HG02852 (cell line): Measurements from ENCODE around the gene STX1B.
"Not testable (repeated sequence)": the region's sequence is repeated elsewhere in the genome, so short reads cannot be mapped to it uniquely, and the experiment has no call there.

Experiments
- ATAC-seq: cut with Tn5 transposase; IDR thresholded peaks from one replicate; pipeline ENCODE4 v1.9.1; 2021; ENCODE audit warnings: mild to moderate bottlenecking, moderate library complexity; ENCODE audit not compliant: unreplicated experiment

Gene STX1B

GRCh38 chr16:31016018-31016417 is 5.6 kb upstream of the STX1B start:
- ATAC-seq: no peak

- not testable (repeated sequence) for ATAC-seq
Observed at GRCh38 chr16:31013292-31013691, 2.9 kb upstream of the STX1B start.

GRCh38 chr16:31011815-31012214 is 1.4 kb upstream of the STX1B start:
- not testable (repeated sequence) for ATAC-seq

GRCh38 chr16:31009894-31010584 is 399 bp downstream of the STX1B start:
- no peak for ATAC-seq

- no peak for ATAC-seq
Observed at GRCh38 chr16:31009120-31009519, 1.3 kb downstream of the STX1B start.

GRCh38 chr16:31008551-31008950 is 1.9 kb downstream of the STX1B start:
- no peak for ATAC-seq

GRCh38 chr16:31008149-31008548 is 2.3 kb downstream of the STX1B start:
- no peak for ATAC-seq

- ATAC-seq: no peak
Observed at GRCh38 chr16:31007684-31008083, 2.8 kb downstream of the STX1B start.

- no peak for ATAC-seq
Observed at GRCh38 chr16:31006589-31006988, 3.8 kb downstream of the STX1B start.

GRCh38 chr16:31006086-31006385 is 4.4 kb downstream of the STX1B start:
- ATAC-seq: no peak

GRCh38 chr16:31005350-31006085 is 4.9 kb downstream of the STX1B start:
- no peak for ATAC-seq

- ATAC-seq: no peak
Observed at GRCh38 chr16:31004658-31005057, 5.8 kb downstream of the STX1B start.

- no peak for ATAC-seq
Observed at GRCh38 chr16:31003744-31004143, 6.7 kb downstream of the STX1B start.

- no peak for ATAC-seq
Observed at GRCh38 chr16:31002862-31003341, 7.5 kb downstream of the STX1B start.

- no peak for ATAC-seq
Observed at GRCh38 chr16:31002250-31002700, 8.2 kb downstream of the STX1B start.

- no peak for ATAC-seq
Observed at GRCh38 chr16:31001507-31002249, 8.8 kb downstream of the STX1B start.

GRCh38 chr16:31000671-31001382 is 9.6 kb downstream of the STX1B start:
- ATAC-seq: no peak

- ATAC-seq: no peak
Observed at GRCh38 chr16:30998852-30999761, 11.3 kb downstream of the STX1B start.

GRCh38 chr16:30997725-30998711 is 12.4 kb downstream of the STX1B start:
- no peak for ATAC-seq
